Measurements from ENCODE around the gene PLCH2. TPM values are rescaled to one million over a fixed set of nuclear protein-coding genes. Genes with fewer than 3 reads are reported as not detected.

The PLCH2 gene
- total RNA-seq, 2 experiments from 2014 or later, result 1.4 to 2.2 TPM

GRCh38 chr1:2541619-2542245 is 65.6 kb downstream of the PLCH2 start:
- intact Hi-C loops (cut with micrococcal nuclease; ENCODE audit: unreplicated experiment), result no loop called here
- H3K4me2 ChIP-seq (ENCODE audit: low read length), result no peak overlapping the region
- POLR2A ChIA-PET, result no interaction called here

GRCh38 chr1:2542246-2542915 is 66.3 kb downstream of the PLCH2 start:
- intact Hi-C loops (cut with micrococcal nuclease; ENCODE audit: unreplicated experiment), result no loop called here
- H3K36me3 ChIP-seq (ENCODE audit: insufficient read depth, low read length), result no peaks in the 10 kb centered on the region
- no TSS peak for BruUV-seq (replicated peaks)
- H3K4me2 ChIP-seq (ENCODE audit: low read length), result no peak overlapping the region
- no peaks in the 10 kb centered on the region for H3K9me2 ChIP-seq (ENCODE audit: insufficient read depth, low read length)
- H3K79me2 ChIP-seq (ENCODE audit: insufficient read depth, low read depth, low read length), result no peaks in the 10 kb centered on the region
- no peaks in the 10 kb centered on the region for H3K9me3 ChIP-seq (ENCODE audit: low read length)
- ChIA-PET CTCF (ENCODE audit: unreplicated experiment) (no interaction called here), POLR2A (no interaction called here)
- H3K4me1 ChIP-seq (ENCODE audit: insufficient read depth, low read length, poor library complexity, severe bottlenecking), result peaks cover 11% of the 10 kb centered on the region
- no peak overlapping the region for H3K4me3 ChIP-seq (ENCODE audit: low read depth, low read length, poor library complexity, severe bottlenecking)
- H2AFZ ChIP-seq (ENCODE audit: low read length), result no peak overlapping the region
- TF ChIP-seq EZH2phosphoT487 (IDR thresholded peaks at IDR 0.05; ENCODE audit: borderline replicate concordance, low read depth, low read length) (no peak), CTCF (conservative IDR thresholded peaks at IDR 0.05; ENCODE audit: low read length) (no peak)
- DNase-seq (ENCODE audit: low spot score), result no peak
- no peaks in the 10 kb centered on the region for H4K20me1 ChIP-seq (ENCODE audit: insufficient read depth, low read length)
- no peak overlapping the region for H3K27ac ChIP-seq (ENCODE audit: low read depth, low read length, poor library complexity, severe bottlenecking)

More at GRCh38 chr1:2541619-2542245, 65.6 kb downstream of the PLCH2 start:
- Histone ChIP-seq H3K4me3 (ENCODE audit: low read depth, low read length, poor library complexity, severe bottlenecking) (no peak overlapping the region), H3K4me1 (ENCODE audit: insufficient read depth, low read length, poor library complexity, severe bottlenecking) (peaks cover 6% of the 10 kb centered on the region), H4K20me1 (ENCODE audit: insufficient read depth, low read length) (no peaks in the 10 kb centered on the region), H2AFZ (ENCODE audit: low read length) (no peak overlapping the region), H3K79me2 (ENCODE audit: insufficient read depth, low read depth, low read length) (no peaks in the 10 kb centered on the region), H3K27ac (ENCODE audit: low read depth, low read length, poor library complexity, severe bottlenecking) (no peak overlapping the region), H3K36me3 (ENCODE audit: insufficient read depth, low read length) (no peaks in the 10 kb centered on the region), H3K9me2 (ENCODE audit: insufficient read depth, low read length) (no peaks in the 10 kb centered on the region), H3K9me3 (ENCODE audit: low read length) (no peaks in the 10 kb centered on the region)
- TF ChIP-seq CTCF (conservative IDR thresholded peaks at IDR 0.05; ENCODE audit: low read length), result no peak
- no peak for TF ChIP-seq EZH2phosphoT487 (IDR thresholded peaks at IDR 0.05; ENCODE audit: borderline replicate concordance, low read depth, low read length)
- no peak for DNase-seq (ENCODE audit: low spot score)
- no TSS peak for BruUV-seq (replicated peaks)
- CTCF ChIA-PET (ENCODE audit: unreplicated experiment), result no interaction called here

- CTCF ChIA-PET (ENCODE audit: unreplicated experiment), result interaction anchor here (1.0 kb wide), 1 partner anchor 88 kb away, joined by 3 read pairs; no protein-coding TSS in a partner anchor
- Histone ChIP-seq H3K36me3 (ENCODE audit: insufficient read depth, low read length) (no peaks in the 10 kb centered on the region), H2AFZ (ENCODE audit: low read length) (no peak overlapping the region), H3K4me2 (ENCODE audit: low read length) (no peak overlapping the region), H3K4me1 (ENCODE audit: insufficient read depth, low read length, poor library complexity, severe bottlenecking) (peaks cover 24% of the 10 kb centered on the region), H3K79me2 (ENCODE audit: insufficient read depth, low read depth, low read length) (no peaks in the 10 kb centered on the region), H3K4me3 (ENCODE audit: low read depth, low read length, poor library complexity, severe bottlenecking) (no peak overlapping the region), H3K9me2 (ENCODE audit: insufficient read depth, low read length) (no peaks in the 10 kb centered on the region), H3K27ac (ENCODE audit: low read depth, low read length, poor library complexity, severe bottlenecking) (no peak overlapping the region), H4K20me1 (ENCODE audit: insufficient read depth, low read length) (no peaks in the 10 kb centered on the region), H3K9me3 (ENCODE audit: low read length) (no peaks in the 10 kb centered on the region)
- BruUV-seq (replicated peaks), result no TSS peak
- no peak for TF ChIP-seq EZH2phosphoT487 (IDR thresholded peaks at IDR 0.05; ENCODE audit: borderline replicate concordance, low read depth, low read length)
- no peak for TF ChIP-seq CTCF (conservative IDR thresholded peaks at IDR 0.05; ENCODE audit: low read length)
- DNase-seq (ENCODE audit: low spot score), result no peak
- intact Hi-C loops (cut with micrococcal nuclease; ENCODE audit: unreplicated experiment), result no loop called here
- POLR2A ChIA-PET, result no interaction called here
Measured at GRCh38 chr1:2543543-2544092, 67.5 kb downstream of the PLCH2 start.
